Smooth muscle cell (in vitro differentiated cells): ENCODE data around the gene CDH4. TPM values are rescaled to one million over a fixed set of nuclear protein-coding genes. Genes with fewer than 3 reads are reported as not detected.

ENCODE experiments used
- DNase-seq: peaks from one replicate; lab custom pipeline; 2025; ENCODE audit not compliant: unreplicated experiment; lab: John Stamatoyannopoulos, UW
- H2AFZ ChIP-seq: fragments of 200-600 bp; sonication (generic); 2 replicates; pipeline ENCODE4 v1.6.0; 2016; ENCODE audit warnings: antibody characterized with exemption, low read depth, mild to moderate bottlenecking
- H3F3A ChIP-seq: fragments of 200-600 bp; sonication (generic); 2 replicates; pipeline ENCODE4 v1.6.0; 2017; ENCODE audit warnings: antibody characterized with exemption, low read depth
- H3K27ac ChIP-seq: fragments of 200-600 bp; sonication (generic); 2 replicates; pipeline ENCODE4 v1.5.1; 2016; ENCODE audit warnings: low read depth, mild to moderate bottlenecking
- H3K27me3 ChIP-seq: fragments of 200-600 bp; sonication (generic); 2 replicates; pipeline ENCODE4 v1.6.1; 2016; ENCODE audit warnings: low read depth, mild to moderate bottlenecking
- H3K36me3 ChIP-seq: fragments of 200-600 bp; sonication (generic); 2 replicates; pipeline ENCODE4 v1.5.1; 2016; ENCODE audit warnings: low read depth
- H3K4me1 ChIP-seq: fragments of 200-600 bp; sonication (generic); 2 replicates; pipeline ENCODE4 v1.5.1; 2016; ENCODE audit warnings: low read depth
- H3K4me2 ChIP-seq: fragments of 200-600 bp; sonication (generic); 2 replicates; pipeline ENCODE4 v1.6.0; 2016; ENCODE audit warnings: mild to moderate bottlenecking
- H3K4me3 ChIP-seq: fragments of 200-600 bp; sonication (generic); 2 replicates; pipeline ENCODE4 v1.5.1; 2016; ENCODE audit warnings: mild to moderate bottlenecking
- H3K79me2 ChIP-seq: fragments of 200-600 bp; sonication (generic); 2 replicates; pipeline ENCODE4 v1.6.0; 2016; ENCODE audit warnings: low read depth, mild to moderate bottlenecking
- H3K9ac ChIP-seq: fragments of 200-600 bp; sonication (generic); 2 replicates; pipeline ENCODE4 v1.6.0; 2016; ENCODE audit warnings: low read depth
- H3K9me3 ChIP-seq: fragments of 200-600 bp; sonication (generic); replicated peaks from 2 replicates; pipeline ENCODE4 v1.5.1; 2016; ENCODE audit warnings: low read depth
- H4K20me1 ChIP-seq: fragments of 200-600 bp; sonication (generic); 2 replicates; pipeline ENCODE4 v1.6.0; 2016; ENCODE audit warnings: low read depth
- WGBS: methylation state at CpG from one replicate; pipeline ENCODE4 v1.1.7; 2016; ENCODE audit warnings: low lambda C conversion rate; 5-methylcytosine and 5-hydroxymethylcytosine counted together
- polyA plus RNA-seq: library from polyadenylated mRNA; unstranded; fragments of >200 nt; fragmentation: Nextera tagmentation; extraction: Ambion mirVana; gene quantifications from 2 replicates; pipeline ENCODE4 v1.2.1, GENCODE V29; 2016
- total RNA-seq: library from RNA; depleted of rRNA; stranded (reverse); fragments of >200 nt; gene quantifications from 2 replicates; pipeline ENCODE4 v1.2.3, GENCODE V29; 2014
- TF ChIP-seq, protein P1 (sequence below): fragments of 200-600 bp; sonication (generic); IDR thresholded peaks from 2 replicates; pipeline ENCODE4 v1.5.1; 2017; ENCODE audit warnings: borderline replicate concordance, mild to moderate bottlenecking, antibody characterized with exemption; ENCODE audit not compliant: insufficient read depth, poor library complexity, severe bottlenecking

Gene CDH4
- total and polyA plus RNA-seq, 2 experiments from 2014 or later: 0.03 to 0.04 TPM

DNA sequence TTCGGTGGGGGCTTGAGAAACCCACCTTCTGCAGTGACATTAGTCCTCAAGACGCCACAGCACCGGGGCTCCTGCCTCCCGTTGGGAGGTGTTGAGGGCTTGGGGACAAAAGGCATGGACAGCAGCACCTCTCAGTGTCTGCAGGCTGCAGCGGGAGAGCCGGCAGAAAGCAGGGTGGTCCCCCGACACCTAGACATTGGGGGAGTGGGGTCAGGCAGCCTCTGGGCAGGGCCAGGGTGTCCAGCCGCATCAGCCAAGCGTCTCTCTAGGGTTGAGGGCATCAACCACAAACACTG, 549.0 kb downstream of the CDH4 start:
- Histone ChIP-seq H3K9ac (no peak overlapping the region), H3K9me3 (no peaks in the 10 kb centered on the region), H3K27ac (no peak overlapping the region), H3F3A (no peaks in the 10 kb centered on the region), H3K4me2 (no peak overlapping the region), H4K20me1 (no peaks in the 10 kb centered on the region), H2AFZ (no peak overlapping the region), H3K27me3 (no peaks in the 10 kb centered on the region), H3K4me3 (no peak overlapping the region), H3K36me3 (no peaks in the 10 kb centered on the region), H3K79me2 (no peaks in the 10 kb centered on the region), H3K4me1 (peaks cover 9% of the 10 kb centered on the region)
- DNase-seq: no peak
- TF ChIP-seq, protein P1, sequence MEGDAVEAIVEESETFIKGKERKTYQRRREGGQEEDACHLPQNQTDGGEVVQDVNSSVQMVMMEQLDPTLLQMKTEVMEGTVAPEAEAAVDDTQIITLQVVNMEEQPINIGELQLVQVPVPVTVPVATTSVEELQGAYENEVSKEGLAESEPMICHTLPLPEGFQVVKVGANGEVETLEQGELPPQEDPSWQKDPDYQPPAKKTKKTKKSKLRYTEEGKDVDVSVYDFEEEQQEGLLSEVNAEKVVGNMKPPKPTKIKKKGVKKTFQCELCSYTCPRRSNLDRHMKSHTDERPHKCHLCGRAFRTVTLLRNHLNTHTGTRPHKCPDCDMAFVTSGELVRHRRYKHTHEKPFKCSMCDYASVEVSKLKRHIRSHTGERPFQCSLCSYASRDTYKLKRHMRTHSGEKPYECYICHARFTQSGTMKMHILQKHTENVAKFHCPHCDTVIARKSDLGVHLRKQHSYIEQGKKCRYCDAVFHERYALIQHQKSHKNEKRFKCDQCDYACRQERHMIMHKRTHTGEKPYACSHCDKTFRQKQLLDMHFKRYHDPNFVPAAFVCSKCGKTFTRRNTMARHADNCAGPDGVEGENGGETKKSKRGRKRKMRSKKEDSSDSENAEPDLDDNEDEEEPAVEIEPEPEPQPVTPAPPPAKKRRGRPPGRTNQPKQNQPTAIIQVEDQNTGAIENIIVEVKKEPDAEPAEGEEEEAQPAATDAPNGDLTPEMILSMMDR: no peak
- WGBS: 94% methylated on average over 9 of the region's 9 CpGs

DNA sequence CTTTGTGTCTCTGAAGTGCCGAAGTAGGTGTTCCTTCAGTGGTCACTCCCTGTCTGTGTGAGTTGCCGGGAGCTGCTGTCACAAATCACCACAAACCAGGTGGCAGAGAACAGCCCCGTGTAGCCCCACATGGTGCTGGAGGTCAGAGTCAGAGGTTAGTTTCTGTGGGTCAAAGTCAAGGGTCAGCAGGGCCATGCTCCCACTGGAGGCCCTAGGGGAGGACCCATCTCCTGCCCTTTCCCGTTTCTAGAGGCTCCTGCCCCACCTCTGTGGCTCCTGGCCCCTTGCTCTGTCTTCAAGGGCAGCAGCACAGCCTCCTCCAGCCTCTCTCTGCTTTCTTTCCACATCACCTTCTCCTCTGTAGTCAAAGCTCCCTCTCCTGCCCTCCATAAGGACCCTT, 549.4 kb downstream of the CDH4 start:
- 86% methylated on average over 4 of the region's 4 CpGs for WGBS

DNA sequence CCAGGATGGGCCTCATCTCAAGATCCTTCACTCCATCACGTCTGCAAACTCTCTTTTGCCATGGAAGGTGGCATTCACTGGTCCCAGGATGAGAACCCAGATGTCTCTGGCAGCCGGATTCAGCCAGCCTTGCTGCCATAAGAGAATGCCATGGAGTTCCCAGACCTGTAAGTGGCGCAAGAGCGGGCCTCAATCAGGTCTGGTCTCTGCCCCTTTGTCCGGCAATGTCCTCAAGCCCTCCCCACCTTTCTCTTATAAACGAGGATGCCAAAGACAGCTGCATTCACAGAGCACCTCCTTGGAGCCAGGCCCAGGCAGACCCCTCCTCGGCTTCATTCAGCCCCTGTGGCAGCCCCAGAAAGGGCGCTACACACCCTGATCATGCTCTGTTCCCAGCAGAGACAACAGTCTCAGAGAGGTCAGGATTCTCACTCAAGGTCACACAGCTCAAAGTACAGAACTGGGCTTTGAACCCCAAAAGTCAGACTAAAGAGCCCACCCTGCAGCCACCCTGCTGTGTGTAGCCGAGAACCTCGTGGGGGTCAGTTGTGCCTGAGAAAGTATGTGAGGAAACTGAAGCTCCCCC, 549.9 kb downstream of the CDH4 start:
- DNase-seq: no peak
- Histone ChIP-seq H3K4me2 (no peak overlapping the region), H3K4me3 (no peak overlapping the region), H3K27me3 (no peaks in the 10 kb centered on the region), H3K79me2 (no peaks in the 10 kb centered on the region), H3K4me1 (peaks cover 9% of the 10 kb centered on the region), H3F3A (no peaks in the 10 kb centered on the region), H3K27ac (no peak overlapping the region), H2AFZ (no peak overlapping the region), H3K36me3 (no peaks in the 10 kb centered on the region), H4K20me1 (no peaks in the 10 kb centered on the region), H3K9me3 (no peaks in the 10 kb centered on the region), H3K9ac (no peak overlapping the region)
- 87% methylated on average over 10 of the region's 10 CpGs for WGBS
- TF ChIP-seq, protein P1: no peak

More for the DNA sequence above, 549.4 kb downstream of the CDH4 start:
- H3K27ac ChIP-seq: no peak overlapping the region
- no peak for DNase-seq
- H3K4me3 ChIP-seq: no peak overlapping the region
- H3F3A ChIP-seq: no peaks in the 10 kb centered on the region
- no peaks in the 10 kb centered on the region for H4K20me1 ChIP-seq
- H3K27me3 ChIP-seq: no peaks in the 10 kb centered on the region
- H2AFZ ChIP-seq: no peak overlapping the region
- H3K4me2 ChIP-seq: no peak overlapping the region
- TF ChIP-seq, protein P1: no peak
- H3K36me3 ChIP-seq: no peaks in the 10 kb centered on the region
- peaks cover 9% of the 10 kb centered on the region for H3K4me1 ChIP-seq
- H3K79me2 ChIP-seq: no peaks in the 10 kb centered on the region
- H3K9me3 ChIP-seq: no peaks in the 10 kb centered on the region
- no peak overlapping the region for H3K9ac ChIP-seq

DNA sequence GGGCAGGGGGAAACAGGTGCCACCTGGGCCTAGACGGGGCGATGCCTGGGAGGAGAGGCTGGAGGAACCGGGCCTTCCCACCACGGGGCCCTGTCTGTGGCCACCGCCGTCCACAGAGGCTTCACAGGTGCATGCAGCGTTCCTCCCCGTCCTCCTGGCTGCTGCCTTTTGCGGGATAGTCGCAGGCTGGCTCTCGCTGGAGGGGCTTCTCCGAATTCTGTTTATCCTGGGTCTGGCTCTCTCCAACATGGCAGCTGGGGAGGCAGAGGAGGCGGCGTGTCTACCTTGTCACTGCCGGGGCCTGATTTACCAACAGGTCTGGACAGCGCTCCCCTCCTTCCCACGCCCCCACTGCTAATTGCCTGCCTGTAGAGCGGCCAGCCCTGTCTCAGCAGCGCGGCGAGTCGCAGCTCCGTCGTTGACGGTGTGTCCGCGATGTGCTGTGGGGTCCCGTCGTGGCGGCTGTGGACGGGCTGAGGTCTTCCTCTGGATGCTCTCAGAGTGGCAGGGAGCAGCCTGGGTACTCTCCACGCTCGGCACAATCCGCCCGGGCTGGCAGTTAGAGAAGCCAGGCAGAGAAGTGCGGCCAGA, 550.8 kb downstream of the CDH4 start:
- H2AFZ ChIP-seq: no peak overlapping the region
- no peaks in the 10 kb centered on the region for H3F3A ChIP-seq
- no peak for DNase-seq
- H4K20me1 ChIP-seq: no peaks in the 10 kb centered on the region
- H3K4me2 ChIP-seq: no peak overlapping the region
- no peaks in the 10 kb centered on the region for H3K9me3 ChIP-seq
- H3K79me2 ChIP-seq: no peaks in the 10 kb centered on the region
- TF ChIP-seq, protein P1: no peak
- H3K9ac ChIP-seq: no peak overlapping the region
- no peaks in the 10 kb centered on the region for H3K36me3 ChIP-seq
- WGBS: 90% methylated on average over 33 of the region's 36 CpGs
- H3K4me3 ChIP-seq: no peak overlapping the region
- no peak overlapping the region for H3K27ac ChIP-seq
- H3K27me3 ChIP-seq: no peaks in the 10 kb centered on the region
- peaks cover 9% of the 10 kb centered on the region for H3K4me1 ChIP-seq
